NK-92 (cell line): ENCODE data around the gene LGR4.

Source experiments
- DNase-seq: peaks from one replicate; lab custom pipeline; 2025; ENCODE audit not compliant: unreplicated experiment; lab: John Stamatoyannopoulos, UW

LGR4 gene

DNA sequence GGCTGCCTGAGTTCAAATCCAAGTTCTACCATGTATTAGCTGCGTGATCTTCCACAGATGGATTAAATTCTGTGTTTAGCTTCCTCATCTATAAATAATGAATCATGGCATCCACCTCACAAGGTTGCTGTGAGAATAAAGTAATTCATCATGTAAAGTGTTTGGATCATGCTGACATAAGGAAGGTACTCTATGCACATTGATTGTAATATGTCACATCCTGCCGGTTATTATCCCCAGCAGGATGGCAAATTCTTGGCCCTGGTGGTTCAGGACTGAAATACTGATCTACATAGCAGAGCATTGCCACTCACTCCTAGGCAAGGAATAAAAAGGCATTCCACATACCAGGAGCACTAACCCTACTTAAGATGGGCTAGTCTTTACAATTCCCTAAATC, 40.8 kb downstream of the LGR4 start:
- no peak for DNase-seq

DNA sequence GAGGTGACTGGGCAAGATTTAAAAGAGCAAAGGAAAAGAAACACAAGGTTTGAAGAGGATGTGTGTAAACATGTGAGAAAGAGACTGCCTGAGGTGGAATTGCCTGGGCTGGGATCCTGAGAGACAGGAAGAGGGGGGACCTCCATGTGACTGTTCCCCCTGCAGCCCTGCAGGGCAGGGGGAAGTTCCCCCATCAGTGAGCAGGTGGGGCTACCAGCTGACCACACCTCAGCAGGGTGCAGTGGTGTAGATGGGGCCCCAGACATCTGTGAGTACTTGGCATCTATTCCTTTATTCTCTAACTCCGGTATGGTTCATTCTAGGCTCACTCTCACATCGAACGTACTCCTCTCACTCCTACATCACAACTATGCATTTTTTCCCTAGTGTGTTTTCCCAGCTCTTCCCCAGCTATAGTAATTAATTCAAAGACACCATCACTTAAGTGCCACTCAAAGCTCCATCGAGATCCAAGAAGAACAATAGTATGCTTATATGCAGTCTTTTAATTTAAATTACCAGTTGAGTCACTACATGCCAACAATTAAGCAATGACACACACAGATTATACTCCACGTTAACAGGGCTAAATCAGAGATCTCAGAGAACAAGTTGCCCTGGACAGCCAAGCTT, 42.7 kb downstream of the LGR4 start:
- no peak for DNase-seq

DNA sequence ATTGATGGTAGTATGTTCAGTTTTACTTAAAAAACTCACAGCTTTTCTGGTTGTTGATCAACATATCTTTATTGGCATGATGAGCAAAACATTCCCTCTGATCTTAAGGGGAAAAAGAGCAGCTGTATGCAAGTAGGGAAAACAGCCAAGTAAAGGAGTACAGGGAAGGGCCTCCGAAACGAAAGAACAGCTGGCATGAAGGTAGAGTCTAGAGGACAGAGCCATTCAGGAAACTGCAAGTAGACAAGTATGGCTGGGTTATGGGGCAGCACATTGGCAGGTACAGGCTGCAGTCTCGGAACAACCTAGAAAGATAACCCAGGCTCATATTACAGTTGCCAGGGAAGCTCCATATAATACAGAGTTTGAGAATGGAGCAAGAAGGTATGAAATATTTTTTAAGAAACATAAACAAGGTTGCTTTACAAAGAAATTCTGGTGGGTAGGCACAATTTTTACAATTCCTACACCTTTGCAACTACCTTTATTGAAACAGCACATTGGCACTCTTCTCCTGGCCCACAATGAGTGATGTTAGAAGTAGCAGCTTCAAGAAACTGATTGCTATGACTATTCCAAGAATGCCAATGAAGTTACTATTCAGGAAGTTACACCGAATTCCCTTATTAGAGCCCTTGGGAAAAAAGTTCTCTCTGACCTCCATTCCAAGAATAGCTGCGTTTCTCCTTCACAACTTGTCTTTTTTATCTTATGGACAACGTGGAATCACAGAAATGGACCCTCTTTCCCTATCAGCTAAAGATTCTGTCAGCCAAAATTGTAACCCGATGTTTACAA, 45.2 kb downstream of the LGR4 start:
- DNase-seq, result no peak

DNA sequence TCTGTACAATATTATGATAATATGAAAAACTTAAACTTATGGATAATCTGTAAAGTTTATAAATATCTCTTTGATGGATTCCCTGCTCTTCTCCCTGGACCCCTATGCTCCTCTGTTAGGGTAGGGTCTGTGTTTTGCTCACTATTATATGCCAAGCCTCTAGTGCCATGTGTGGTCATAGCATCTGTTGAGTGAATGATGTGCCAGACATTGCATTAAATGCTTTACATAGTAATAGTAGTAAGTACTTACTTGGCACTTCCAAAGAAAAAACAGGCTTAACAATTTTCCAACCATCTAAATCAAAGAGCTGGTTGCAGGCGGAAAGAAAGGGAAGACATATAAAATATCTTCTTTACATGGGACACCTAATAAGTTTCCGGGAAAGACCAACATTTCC, 46.8 kb downstream of the LGR4 start:
- DNase-seq, result no peak

DNA sequence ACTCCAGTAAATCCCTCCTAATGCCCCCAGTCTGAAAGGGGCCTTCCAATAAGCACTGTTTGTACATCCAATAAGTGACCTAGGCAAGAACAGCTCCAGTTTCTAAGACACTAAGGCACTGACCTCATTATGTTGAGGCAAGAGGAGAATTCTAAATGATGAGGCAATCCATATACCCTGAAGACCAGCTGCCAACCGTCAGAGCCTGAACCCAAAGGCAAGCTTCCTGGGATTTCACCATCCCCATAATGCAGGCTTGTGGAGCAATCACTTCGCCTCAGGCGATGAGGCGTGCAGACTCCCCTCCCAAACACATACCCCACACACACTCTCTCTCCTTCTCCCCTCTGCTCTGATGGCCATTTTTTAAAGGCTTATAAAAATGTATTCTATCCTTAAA, 49.5 kb downstream of the LGR4 start:
- DNase-seq, result no peak

DNA sequence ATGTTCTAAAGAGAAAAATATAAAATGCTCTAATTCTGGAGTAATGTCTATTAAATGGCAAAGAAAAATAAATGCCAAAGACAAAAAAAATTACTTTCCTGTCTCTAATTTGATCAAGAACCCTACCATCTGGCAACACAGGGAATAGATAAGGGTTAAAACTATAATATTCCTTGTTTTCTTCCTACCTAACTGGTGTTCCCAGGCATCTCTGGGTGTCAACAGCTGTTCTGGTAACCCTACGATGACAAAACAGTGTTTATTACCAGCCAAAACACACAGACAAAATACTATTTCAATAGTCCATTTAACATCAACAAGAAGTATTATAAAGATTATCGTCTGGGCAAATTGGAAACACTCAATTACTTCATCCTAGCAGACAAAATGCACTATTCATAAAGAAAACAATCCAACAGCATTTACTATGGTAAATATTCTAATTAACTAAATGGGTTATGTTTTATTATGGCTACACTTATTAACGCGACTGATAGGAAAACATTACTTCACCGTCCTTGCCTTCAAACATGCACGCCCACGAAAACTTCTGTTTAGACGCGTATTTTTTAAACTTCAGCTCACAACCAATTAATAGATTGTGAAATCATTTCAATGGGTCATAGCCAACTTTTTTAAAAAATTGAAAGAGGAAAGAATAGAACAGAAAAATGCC, 50.6 kb downstream of the LGR4 start:
- no peak for DNase-seq

DNA sequence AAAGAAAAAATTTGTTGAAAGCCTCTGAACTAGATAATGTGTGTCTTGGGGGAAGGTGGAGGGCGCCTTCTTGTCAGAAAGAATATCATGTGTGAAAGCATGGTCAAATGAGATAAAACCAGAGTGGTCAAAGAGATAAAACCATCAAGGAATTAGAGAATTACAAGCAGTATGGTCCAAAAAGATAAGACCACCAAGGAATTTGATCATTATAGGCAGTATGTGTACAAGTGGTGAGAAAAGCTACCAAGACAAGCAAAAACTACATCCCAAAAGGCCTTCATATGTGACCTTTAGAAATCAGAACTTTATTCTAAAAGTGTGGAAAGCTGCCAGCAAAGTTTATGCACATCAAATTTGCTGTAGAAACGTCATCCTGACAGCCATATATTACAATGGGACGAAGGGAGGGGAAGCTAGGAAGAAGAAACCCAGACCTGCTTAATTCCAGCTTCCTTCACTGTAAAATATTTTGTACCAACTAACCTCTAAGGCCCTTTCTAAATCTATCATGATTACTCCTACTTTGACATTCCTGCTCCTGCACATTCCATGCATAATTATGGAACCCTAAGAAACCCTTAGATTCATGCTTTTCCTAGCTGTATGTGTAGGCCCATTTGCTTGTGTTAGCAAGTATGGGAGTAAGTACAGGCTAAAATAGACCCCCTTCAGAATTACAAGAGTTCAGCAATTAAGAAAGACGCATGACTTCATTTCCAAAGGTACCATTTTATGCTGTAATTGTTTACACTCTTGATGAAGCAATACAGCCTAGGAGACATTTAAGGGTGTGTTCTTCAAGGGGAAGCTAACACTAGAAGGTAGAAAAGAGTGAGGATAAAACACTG, 51.6 kb downstream of the LGR4 start:
- DNase-seq, result no peak

DNA sequence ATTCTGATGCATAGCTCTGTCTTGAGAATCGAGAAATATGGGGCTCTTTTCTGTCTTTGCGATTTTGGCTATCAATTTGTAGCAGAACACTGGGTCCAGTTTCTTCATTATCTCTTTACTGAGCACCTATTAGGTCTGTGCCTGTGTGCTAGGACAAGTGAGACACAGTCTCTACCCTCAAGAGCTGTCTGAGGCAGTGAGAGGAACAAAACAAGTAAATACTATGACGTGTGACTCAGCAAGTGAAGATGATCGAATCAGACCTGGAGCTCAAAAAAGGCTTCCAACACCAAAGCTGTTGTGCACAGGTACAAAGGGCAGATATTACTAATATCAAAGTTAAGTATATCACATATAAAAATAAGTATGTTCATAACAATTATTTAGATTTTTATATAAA, 52.4 kb downstream of the LGR4 start:
- no peak for DNase-seq

DNA sequence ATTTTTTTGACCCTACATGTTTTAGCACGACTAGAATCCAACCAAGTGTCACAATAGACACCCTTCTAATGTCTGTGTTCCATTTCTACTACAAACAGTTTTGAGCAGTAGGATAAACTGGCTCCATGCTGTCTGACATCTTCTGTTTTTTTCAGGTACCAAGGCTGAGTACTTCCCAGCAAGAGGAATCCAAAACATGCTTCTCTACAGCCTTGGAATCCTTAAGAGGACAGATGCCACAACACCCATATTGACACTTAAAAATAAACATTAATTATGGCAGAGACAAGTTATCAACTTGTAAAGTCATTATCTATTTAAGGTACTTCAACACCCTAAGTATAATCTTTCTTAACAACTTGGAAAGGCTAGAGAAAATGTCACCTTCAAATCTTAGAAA, 54.2 kb downstream of the LGR4 start:
- DNase-seq, result no peak

DNA sequence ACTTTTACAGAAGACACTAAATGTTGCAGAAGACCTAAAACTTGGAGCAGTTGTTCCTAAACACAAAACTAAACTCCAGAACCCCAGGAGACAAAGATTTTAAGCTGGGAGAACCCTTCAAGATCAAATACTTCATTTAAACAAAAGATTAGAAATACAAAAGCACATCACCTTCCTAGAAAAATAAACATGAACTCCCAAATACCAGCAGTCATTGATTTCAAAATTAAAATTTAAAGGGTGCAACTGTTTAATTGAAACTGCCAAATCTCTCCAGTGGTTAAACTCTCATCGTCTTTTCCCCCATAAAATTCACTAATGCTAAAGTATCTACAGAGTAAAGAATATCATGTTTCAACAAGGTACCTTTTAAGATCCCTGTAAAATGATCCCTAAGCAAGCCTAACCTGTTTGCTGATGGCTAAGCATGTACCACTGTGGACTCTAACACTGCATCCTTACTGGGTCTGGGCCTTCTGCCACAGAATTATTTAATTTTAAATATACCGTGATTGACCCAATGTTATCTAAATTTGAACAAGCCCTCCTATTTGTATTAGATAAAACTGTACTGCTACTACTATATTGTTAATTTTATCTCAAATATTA, 55.9 kb downstream of the LGR4 start:
- DNase-seq, result no peak

DNA sequence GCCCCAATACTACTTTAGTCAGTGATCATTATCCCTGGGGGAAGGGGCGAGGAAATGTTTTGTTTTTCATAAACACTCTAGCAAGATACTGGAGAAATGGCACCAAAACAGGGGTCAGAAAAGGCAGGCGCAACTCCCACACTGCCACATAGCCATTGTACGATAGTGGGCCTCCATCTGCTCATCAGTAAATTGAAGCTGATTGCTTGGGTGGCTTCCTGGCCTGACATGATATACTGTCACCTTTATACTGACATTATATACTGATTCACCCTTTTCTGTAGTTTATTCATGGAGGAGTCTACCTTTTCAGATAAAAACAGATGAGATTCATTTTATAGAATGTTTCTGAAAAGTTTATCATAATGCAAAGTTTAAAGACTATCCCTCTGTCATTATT, 57.9 kb downstream of the LGR4 start:
- no peak for DNase-seq

DNA sequence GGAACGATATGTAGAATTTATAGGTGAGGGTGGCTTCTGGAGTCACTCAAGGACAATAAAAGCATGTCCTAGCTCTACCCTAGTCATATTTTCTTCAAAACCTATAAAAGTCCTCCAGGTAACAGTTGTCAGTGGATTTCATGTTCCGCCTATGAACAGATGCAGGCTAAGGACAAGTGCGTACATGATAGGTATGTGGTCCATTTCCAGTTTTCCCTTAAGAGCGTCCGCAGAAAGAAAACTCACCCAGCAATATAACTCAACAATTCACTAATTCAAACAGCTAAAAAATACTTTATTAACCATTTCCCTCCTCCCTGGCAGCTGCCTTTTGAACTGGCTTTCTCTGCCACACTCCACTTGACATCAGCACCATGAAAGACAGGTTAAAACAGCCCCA, 59.4 kb downstream of the LGR4 start:
- DNase-seq, result no peak

DNA sequence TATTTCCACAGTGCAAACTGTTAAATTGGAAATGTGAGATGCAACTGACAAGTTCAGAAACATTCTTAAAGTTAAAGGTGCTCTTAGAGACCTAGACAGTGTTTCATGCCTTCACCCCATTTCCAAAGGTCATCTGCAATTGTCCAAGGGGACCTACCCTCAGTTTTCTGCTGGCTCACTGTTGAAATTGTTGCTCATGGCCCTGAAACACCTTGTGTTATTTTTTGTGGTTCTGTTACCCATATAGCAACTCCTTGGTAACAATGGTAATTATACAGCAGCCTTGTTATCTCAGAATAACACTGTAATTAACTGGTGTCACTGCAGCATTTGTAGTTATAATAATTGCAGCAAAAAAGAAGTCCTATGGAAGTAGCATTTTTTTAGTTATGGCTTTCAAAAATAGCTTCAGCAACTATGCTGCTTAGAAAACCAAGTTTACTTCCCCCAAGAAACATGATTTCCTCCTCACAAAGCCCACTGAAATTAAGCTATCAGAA, 60.3 kb downstream of the LGR4 start:
- DNase-seq, result no peak

DNA sequence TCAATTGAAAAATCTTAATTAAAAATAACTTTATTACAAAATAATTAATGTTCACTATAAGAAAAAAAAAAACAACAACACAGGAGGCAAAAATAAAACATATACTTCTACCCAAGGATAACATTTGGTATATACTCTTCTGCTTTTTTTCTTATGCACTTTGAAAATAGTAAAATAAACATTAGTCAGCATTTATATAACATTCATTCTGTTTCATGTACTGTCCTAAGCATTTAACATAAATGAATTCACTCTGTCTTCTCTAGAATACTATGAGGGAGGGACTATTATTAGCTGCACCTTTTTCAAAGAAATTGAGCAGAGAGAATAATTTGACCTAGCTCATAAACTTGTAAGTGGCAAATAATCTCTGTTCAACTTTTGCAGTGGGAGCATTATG, 61.3 kb downstream of the LGR4 start:
- DNase-seq, result no peak

DNA sequence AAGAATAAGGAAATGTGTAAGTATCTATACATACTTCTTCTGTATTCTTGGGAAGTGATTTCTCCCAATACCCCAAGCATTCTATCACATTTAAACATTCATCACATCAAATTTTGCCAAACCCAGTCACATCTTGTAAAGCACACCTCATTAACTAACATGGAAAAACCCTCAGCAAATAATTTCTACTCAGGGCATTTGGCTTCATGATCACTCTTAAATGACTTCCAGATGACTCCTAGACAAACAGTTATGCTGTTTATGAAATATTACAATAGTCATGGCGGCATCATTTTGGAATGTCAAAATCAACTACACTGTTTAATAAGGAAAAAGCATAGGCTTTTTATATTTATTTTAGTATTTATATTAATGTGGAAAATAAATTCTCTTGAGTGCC, 62.3 kb downstream of the LGR4 start:
- DNase-seq, result no peak

DNA sequence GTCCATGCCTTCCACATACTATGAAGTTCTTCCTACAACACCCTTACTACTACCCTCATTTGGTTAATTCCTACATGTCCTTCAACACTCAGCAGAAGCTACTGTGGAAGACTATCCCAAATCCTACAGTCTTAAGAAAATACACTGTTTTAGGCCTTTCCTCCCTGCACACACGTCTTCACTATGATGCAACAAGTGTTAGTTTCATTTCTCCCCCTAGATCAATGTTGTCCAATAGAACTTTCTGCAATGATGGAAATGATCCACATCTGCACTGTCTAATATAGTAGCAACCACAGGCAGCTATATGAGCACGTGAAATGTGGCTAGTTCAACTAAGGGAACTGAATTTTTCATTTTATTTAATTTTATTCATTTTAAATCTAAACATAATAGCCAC, 62.8 kb downstream of the LGR4 start:
- DNase-seq, result no peak

DNA sequence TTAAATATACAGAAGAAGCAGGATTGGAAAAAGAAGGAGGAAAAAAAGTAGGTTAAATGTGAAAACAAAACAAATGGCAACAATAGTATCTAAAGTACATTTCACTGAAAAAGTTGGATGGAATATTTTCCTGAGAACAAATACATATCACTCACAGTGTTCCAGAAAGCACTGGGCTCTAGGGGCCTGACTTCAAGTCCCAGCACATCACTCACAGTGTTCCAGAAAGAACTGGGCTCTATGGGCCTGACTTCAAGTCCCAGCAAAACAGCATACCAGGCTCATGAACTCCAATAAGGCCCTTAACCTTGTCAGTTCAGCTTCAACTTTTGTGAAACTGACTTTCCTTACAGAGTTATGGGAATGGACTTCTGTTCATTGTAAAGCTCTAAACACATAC, 63.5 kb downstream of the LGR4 start:
- DNase-seq, result no peak

DNA sequence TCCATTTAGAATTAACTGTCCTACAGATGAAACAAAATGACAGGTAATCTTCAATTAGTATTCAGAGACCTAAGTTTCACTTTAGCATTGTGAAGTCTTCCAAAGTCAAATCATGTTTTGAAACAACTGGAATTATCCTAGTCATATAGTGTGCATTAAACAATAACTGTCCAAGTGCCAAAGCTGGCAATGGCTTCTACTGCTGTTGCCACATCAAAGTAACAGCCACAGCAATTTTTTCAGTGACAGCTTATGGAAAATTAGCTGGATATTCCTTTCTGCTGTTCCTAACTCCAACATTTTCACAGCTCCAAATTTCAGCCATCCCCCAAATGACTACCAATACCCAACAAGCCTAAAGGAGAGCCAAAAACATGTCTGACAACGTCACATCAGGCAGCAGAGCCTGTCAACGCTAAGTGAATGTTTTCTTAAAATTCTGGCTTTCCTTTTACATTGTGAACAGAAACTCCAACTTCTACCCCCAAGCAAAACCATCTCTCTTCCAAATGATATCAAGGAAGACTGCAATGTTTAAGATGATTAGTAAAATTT, 64.3 kb downstream of the LGR4 start:
- DNase-seq, result no peak

DNA sequence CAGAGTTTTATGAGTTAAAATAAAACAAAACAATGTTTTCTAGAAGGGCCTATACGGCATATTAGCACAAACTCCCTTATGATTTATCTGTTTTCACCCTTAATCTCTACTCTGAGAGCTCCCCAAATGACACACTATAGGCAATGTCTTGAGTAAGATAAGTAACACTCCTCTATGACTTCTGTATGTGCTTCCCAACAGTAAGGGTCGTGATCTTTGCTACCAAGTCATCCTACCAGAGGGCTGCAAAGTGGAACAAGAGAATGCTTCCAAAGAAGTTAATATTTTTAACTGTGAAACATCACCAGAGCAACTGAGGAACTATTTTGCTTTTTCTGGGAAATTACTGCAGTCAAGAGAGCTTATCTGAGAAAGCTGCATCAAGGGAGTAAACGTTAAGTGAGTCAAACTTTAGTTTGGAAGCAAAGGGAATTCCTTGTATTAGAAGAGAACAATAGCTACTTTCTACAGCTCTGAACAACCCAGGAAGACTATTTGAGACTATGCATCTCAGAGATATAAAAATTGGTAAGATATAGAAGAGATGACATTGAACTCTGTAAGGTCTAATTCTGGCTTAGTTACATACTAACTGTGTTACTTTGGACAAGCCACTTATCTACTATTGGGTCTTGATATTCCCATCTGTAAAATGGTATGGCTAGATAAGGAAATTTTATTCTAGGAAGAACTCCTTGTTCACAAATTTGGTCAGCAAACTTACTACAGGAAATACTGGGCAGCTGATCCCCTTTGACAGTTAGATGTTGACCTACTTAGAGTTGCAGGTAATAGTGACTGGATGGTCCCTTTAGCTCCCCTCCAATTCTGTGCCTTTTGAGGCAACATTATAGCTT, 65.9 kb downstream of the LGR4 start:
- no peak for DNase-seq

DNA sequence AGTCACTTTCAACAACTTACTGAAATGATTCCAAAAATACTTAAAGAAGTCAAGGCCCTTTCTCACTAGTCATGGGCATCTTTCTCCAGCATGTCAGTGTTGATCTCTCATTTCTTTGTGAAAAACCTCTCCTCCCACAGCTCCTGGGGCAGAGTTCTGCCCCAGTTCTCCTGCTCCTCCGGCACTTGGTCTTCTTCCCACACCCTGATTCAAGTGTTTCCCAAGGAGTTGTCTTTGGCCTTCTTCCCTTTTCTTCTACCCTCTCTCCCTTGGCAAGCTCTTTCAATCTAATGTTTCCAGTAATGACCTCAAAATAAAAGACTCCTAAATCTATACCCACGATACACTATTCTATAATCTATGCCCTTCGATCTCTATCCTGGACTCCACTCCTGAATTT, 67.5 kb downstream of the LGR4 start:
- no peak for DNase-seq
